DOHH2 (cell line): ENCODE measurements around the gene MBOAT7.

Source experiments
- EZH2phosphoT487 ChIP-seq: fragments of 200-600 bp; sonication (generic); IDR thresholded peaks from 2 replicates; pipeline ENCODE4 v1.6.1; 2017; ENCODE audit warnings: borderline replicate concordance, mild to moderate bottlenecking, antibody characterized with exemption, low read length, moderate library complexity, mixed read lengths
- TF ChIP-seq, protein P1 (sequence below): fragments of 200-600 bp; sonication (generic); IDR thresholded peaks from one replicate; pipeline ENCODE4 v1.5.1; 2014; ENCODE audit warnings: antibody characterized with exemption, mild to moderate bottlenecking, low read depth, low read length; ENCODE audit not compliant: poor library complexity, severe bottlenecking

DNA sequence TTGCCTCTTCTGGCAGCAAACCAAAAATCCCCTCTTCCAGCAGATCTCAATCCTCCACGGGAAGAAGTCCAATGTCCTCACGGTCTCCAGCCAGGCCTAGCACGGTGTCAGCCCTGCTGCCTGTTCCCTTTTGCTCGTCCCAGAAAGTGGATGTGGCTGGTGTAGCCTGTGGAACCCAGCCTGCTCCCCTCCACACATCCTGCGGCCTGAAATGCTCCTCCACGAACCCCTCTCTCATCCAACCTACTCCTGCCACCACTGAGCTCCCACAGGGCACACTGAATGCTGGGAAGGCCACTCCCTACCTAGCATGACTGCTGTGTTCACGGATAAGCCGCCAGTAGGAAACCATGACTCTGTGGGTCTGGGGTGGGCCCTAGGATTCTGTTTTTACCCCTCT lies 3.0 kb downstream of the MBOAT7 start:
- TF ChIP-seq, protein P1, sequence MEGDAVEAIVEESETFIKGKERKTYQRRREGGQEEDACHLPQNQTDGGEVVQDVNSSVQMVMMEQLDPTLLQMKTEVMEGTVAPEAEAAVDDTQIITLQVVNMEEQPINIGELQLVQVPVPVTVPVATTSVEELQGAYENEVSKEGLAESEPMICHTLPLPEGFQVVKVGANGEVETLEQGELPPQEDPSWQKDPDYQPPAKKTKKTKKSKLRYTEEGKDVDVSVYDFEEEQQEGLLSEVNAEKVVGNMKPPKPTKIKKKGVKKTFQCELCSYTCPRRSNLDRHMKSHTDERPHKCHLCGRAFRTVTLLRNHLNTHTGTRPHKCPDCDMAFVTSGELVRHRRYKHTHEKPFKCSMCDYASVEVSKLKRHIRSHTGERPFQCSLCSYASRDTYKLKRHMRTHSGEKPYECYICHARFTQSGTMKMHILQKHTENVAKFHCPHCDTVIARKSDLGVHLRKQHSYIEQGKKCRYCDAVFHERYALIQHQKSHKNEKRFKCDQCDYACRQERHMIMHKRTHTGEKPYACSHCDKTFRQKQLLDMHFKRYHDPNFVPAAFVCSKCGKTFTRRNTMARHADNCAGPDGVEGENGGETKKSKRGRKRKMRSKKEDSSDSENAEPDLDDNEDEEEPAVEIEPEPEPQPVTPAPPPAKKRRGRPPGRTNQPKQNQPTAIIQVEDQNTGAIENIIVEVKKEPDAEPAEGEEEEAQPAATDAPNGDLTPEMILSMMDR, result no peak
- TF ChIP-seq EZH2phosphoT487, result no peak
